ENCODE measurements around the gene VPS4B.
"Not testable (repeated sequence)": the region's sequence is repeated elsewhere in the genome, so short reads cannot be mapped to it uniquely, and the experiment has no call there.

VPS4B gene

GRCh38 chr18:63422087-63422863 is at the start of gene VPS4B:
Gene VPS4B, minus strand, starts transcription at chr18:63422476. Its CDS starts 217 bp downstream, at chr18:63422259.
- DNase-seq (ENCODE audit: low read depth in 2 of 2), result peak; percentile 99

GRCh38 chr18:63470751-63471150 is 48.5 kb upstream of the VPS4B start:
- no peak for DNase-seq (ENCODE audit: low read depth in 2 of 2)

- no peak for DNase-seq (ENCODE audit: low read depth in 2 of 2)
Observed at GRCh38 chr18:63468575-63468974, 46.3 kb upstream of the VPS4B start.

GRCh38 chr18:63467699-63468098 is 45.4 kb upstream of the VPS4B start:
- DNase-seq (ENCODE audit: low read depth in 2 of 2), result no peak

GRCh38 chr18:63465059-63465458 is 42.8 kb upstream of the VPS4B start:
- DNase-seq (ENCODE audit: low read depth in 2 of 2), result no peak

- no peak for DNase-seq (ENCODE audit: low read depth in 2 of 2)
Observed at GRCh38 chr18:63464434-63464833, 42.2 kb upstream of the VPS4B start.

- DNase-seq (ENCODE audit: low read depth in 2 of 2), result no peak
Observed at GRCh38 chr18:63460414-63460813, 38.1 kb upstream of the VPS4B start.

- no peak for DNase-seq (ENCODE audit: low read depth in 2 of 2)
Observed at GRCh38 chr18:63457977-63458376, 35.7 kb upstream of the VPS4B start.

GRCh38 chr18:63454497-63454896 is 32.2 kb upstream of the VPS4B start:
- no peak for DNase-seq (ENCODE audit: low read depth in 2 of 2)

- DNase-seq (ENCODE audit: low read depth in 2 of 2), result not testable (repeated sequence)
Observed at GRCh38 chr18:63452751-63453150, 30.5 kb upstream of the VPS4B start.

GRCh38 chr18:63451799-63452660 is 29.8 kb upstream of the VPS4B start:
- no peak for DNase-seq (ENCODE audit: low read depth in 2 of 2)

GRCh38 chr18:63449426-63449825 is 27.1 kb upstream of the VPS4B start:
- no peak for DNase-seq (ENCODE audit: low read depth in 2 of 2)

- no peak for DNase-seq (ENCODE audit: low read depth in 2 of 2)
Observed at GRCh38 chr18:63447066-63447465, 24.8 kb upstream of the VPS4B start.

GRCh38 chr18:63446266-63446665 is 24.0 kb upstream of the VPS4B start:
- DNase-seq (ENCODE audit: low read depth in 2 of 2), result no peak

- DNase-seq (ENCODE audit: low read depth in 2 of 2), result no peak
Observed at GRCh38 chr18:63445037-63445436, 22.8 kb upstream of the VPS4B start.

GRCh38 chr18:63444580-63444979 is 22.3 kb upstream of the VPS4B start:
- no peak for DNase-seq (ENCODE audit: low read depth in 2 of 2)

GRCh38 chr18:63443829-63444228 is 21.6 kb upstream of the VPS4B start:
- no peak for DNase-seq (ENCODE audit: low read depth in 2 of 2)

- DNase-seq (ENCODE audit: low read depth in 2 of 2), result no peak
Observed at GRCh38 chr18:63440881-63441280, 18.6 kb upstream of the VPS4B start.

GRCh38 chr18:63440219-63440618 is 17.9 kb upstream of the VPS4B start:
- DNase-seq (ENCODE audit: low read depth in 2 of 2), result no peak

- peak in 1 of 2 donors; percentile 11 for DNase-seq (ENCODE audit: low read depth in 2 of 2)
Observed at GRCh38 chr18:63439334-63439733, 17.1 kb upstream of the VPS4B start.

GRCh38 chr18:63438181-63438580 is 15.9 kb upstream of the VPS4B start:
- DNase-seq (ENCODE audit: low read depth in 2 of 2), result no peak

GRCh38 chr18:63433334-63433866 is 11.1 kb upstream of the VPS4B start:
- no peak for DNase-seq (ENCODE audit: low read depth in 2 of 2)

- no peak for DNase-seq (ENCODE audit: low read depth in 2 of 2)
Observed at GRCh38 chr18:63431180-63431579, 8.9 kb upstream of the VPS4B start.

Data from activated CD8-positive, alpha-beta memory T cell treated with anti-CD3 and anti-CD28 coated beads for 4 hours (primary cell).